ENCODE results near the gene SLC25A25.

Gene SLC25A25

GRCh38 chr9:128105538-128106175, 37.6 kb downstream of the SLC25A25 start:
- no peak overlapping the region for H3K27ac ChIP-seq
- H3K27me3 ChIP-seq, result no peaks in the 10 kb centered on the region
- H3K36me3 ChIP-seq, result peaks cover 75% of the 10 kb centered on the region
- TF ChIP-seq CTCF (IDR thresholded peaks at IDR 0.05), result no peak
- H3K4me1 ChIP-seq (ENCODE audit: control insufficient read depth in 1 of 2, insufficient read depth in 1 of 2, low read depth in 1 of 2, low read length in 1 of 2), result peaks cover 0 to 4% of the 10 kb centered on the region in 2 experiments
- H3K9me3 ChIP-seq, result no peaks in the 10 kb centered on the region
- H3K4me3 ChIP-seq (ENCODE audit: low read depth in 1 of 2, low read length in 1 of 2), result no peak overlapping the region

- no peak for TF ChIP-seq CTCF (IDR thresholded peaks at IDR 0.05)
- peaks cover 70% of the 10 kb centered on the region for H3K36me3 ChIP-seq
- H3K4me3 ChIP-seq (ENCODE audit: low read depth in 1 of 2, low read length in 1 of 2), result no peak overlapping the region
- H3K9me3 ChIP-seq, result no peaks in the 10 kb centered on the region
- H3K27ac ChIP-seq, result no peak overlapping the region
- H3K27me3 ChIP-seq, result no peaks in the 10 kb centered on the region
- H3K4me1 ChIP-seq (ENCODE audit: control insufficient read depth in 1 of 2, insufficient read depth in 1 of 2, low read depth in 1 of 2, low read length in 1 of 2), result peaks cover 0 to 4% of the 10 kb centered on the region in 2 experiments
Observed at GRCh38 chr9:128106181-128106939, 38.3 kb downstream of the SLC25A25 start.

DNA sequence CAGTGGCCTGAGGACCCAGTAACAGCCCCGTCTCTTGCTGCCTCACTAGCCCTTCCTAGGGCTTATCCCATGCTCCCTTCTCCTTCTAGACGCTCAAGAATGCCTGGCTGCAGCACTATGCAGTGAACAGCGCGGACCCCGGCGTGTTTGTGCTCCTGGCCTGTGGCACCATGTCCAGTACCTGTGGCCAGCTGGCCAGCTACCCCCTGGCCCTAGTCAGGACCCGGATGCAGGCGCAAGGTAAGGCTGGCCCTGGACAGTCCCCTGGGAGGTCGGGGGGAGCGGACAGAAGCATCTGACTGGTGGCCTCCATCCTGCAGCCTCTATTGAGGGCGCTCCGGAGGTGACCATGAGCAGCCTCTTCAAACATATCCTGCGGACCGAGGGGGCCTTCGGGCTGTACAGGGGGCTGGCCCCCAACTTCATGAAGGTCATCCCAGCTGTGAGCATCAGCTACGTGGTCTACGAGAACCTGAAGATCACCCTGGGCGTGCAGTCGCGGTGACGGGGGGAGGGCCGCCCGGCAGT, 39.0 kb downstream of the SLC25A25 start:
- H3K9me3 ChIP-seq, result no peaks in the 10 kb centered on the region
- H3K27me3 ChIP-seq, result no peaks in the 10 kb centered on the region
- H3K27ac ChIP-seq, result no peak overlapping the region
- H3K4me3 ChIP-seq (ENCODE audit: low read depth in 1 of 2, low read length in 1 of 2), result no peak overlapping the region
- no peak for TF ChIP-seq CTCF (IDR thresholded peaks at IDR 0.05)
- peaks cover 64% of the 10 kb centered on the region for H3K36me3 ChIP-seq
- peaks cover 0 to 4% of the 10 kb centered on the region in 2 experiments for H3K4me1 ChIP-seq (ENCODE audit: control insufficient read depth in 1 of 2, insufficient read depth in 1 of 2, low read depth in 1 of 2, low read length in 1 of 2)

- no peak overlapping the region for H3K27ac ChIP-seq
- H3K27me3 ChIP-seq, result no peaks in the 10 kb centered on the region
- H3K9me3 ChIP-seq, result no peaks in the 10 kb centered on the region
- H3K36me3 ChIP-seq, result peaks cover 57% of the 10 kb centered on the region
- H3K4me3 ChIP-seq (ENCODE audit: low read depth in 1 of 2, low read length in 1 of 2), result no peak overlapping the region
- peaks cover 0 to 4% of the 10 kb centered on the region in 2 experiments for H3K4me1 ChIP-seq (ENCODE audit: control insufficient read depth in 1 of 2, insufficient read depth in 1 of 2, low read depth in 1 of 2, low read length in 1 of 2)
- TF ChIP-seq CTCF (IDR thresholded peaks at IDR 0.05), result no peak
Observed at GRCh38 chr9:128107468-128108268, 39.6 kb downstream of the SLC25A25 start.

DNA sequence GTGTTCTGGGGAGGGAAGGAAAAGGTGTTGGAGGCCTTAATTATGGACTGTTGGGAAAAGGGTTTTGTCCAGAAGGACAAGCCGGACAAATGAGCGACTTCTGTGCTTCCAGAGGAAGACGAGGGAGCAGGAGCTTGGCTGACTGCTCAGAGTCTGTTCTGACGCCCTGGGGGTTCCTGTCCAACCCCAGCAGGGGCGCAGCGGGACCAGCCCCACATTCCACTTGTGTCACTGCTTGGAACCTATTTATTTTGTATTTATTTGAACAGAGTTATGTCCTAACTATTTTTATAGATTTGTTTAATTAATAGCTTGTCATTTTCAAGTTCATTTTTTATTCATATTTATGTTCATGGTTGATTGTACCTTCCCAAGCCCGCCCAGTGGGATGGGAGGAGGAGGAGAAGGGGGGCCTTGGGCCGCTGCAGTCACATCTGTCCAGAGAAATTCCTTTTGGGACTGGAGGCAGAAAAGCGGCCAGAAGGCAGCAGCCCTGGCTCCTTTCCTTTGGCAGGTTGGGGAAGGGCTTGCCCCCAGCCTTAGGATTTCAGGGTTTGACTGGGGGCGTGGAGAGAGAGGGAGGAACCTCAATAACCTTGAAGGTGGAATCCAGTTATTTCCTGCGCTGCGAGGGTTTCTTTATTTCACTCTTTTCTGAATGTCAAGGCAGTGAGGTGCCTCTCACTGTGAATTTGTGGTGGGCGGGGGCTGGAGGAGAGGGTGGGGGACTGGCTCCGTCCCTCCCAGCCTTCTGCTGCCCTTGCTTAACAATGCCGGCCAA, 40.4 kb downstream of the SLC25A25 start:
- H3K4me3 ChIP-seq (ENCODE audit: low read depth in 1 of 2, low read length in 1 of 2), result no peak overlapping the region
- no peak for TF ChIP-seq CTCF (IDR thresholded peaks at IDR 0.05)
- no peaks in the 10 kb centered on the region for H3K9me3 ChIP-seq
- peaks cover 49% of the 10 kb centered on the region for H3K36me3 ChIP-seq
- H3K27me3 ChIP-seq, result no peaks in the 10 kb centered on the region
- no peak overlapping the region for H3K27ac ChIP-seq
- no peaks in the 10 kb centered on the region for H3K4me1 ChIP-seq (ENCODE audit: control insufficient read depth in 1 of 2, insufficient read depth in 1 of 2, low read depth in 1 of 2, low read length in 1 of 2)

Data from neutrophil (primary cell).